DOHH2 (cell line): Measurements from ENCODE around the gene KCNQ1OT1.

Experiments
- H3F3A ChIP-seq: fragments of 200-600 bp; sonication (generic), shearing (Covaris generic); 2 replicates; pipeline ENCODE4 v1.6.0; 2016; ENCODE audit warnings: antibody characterized with exemption, mild to moderate bottlenecking; ENCODE audit not compliant: control insufficient read depth, insufficient read depth
- H3K27ac ChIP-seq: fragments of 200-600 bp; sonication (generic); 2 replicates; pipeline ENCODE4 v1.5.1; 2014; ENCODE audit warnings: low read depth, mild to moderate bottlenecking, low read length, moderate library complexity
- H3K27me3 ChIP-seq: fragments of 200-600 bp; sonication (generic); 2 replicates; pipeline ENCODE4 v1.6.1; 2014; ENCODE audit warnings: mild to moderate bottlenecking, low read length, mixed read lengths; ENCODE audit not compliant: control insufficient read depth
- H3K36me3 ChIP-seq: fragments of 200-600 bp; sonication (generic); 2 replicates; pipeline ENCODE4 v1.6.1; 2014; ENCODE audit warnings: mild to moderate bottlenecking, low read length, moderate library complexity, mixed read lengths; ENCODE audit not compliant: control insufficient read depth
- H3K4me1 ChIP-seq: fragments of 200-600 bp; sonication (generic); 2 replicates; pipeline ENCODE4 v1.6.1; 2014; ENCODE audit warnings: mild to moderate bottlenecking, low read length, mixed read lengths; ENCODE audit not compliant: control insufficient read depth
- H3K4me2 ChIP-seq: fragments of 200-600 bp; sonication (generic); 2 replicates; pipeline ENCODE4 v1.6.0; 2014; ENCODE audit warnings: mild to moderate bottlenecking, low read length, moderate library complexity
- H3K4me3 ChIP-seq: fragments of 200-600 bp; sonication (generic); 2 replicates; pipeline ENCODE4 v1.5.1; 2014; ENCODE audit warnings: mild to moderate bottlenecking, low read length, mixed read lengths
- H3K79me2 ChIP-seq: fragments of 200-600 bp; sonication (generic); 2 replicates; pipeline ENCODE4 v1.6.1; 2014; ENCODE audit warnings: mild to moderate bottlenecking, low read length, mixed read lengths; ENCODE audit not compliant: control insufficient read depth
- H3K9me2 ChIP-seq: fragments of 200-600 bp; sonication (generic); replicated peaks from 2 replicates; pipeline ENCODE4 v1.6.1; 2014; ENCODE audit warnings: mild to moderate bottlenecking, low read length, mixed read lengths; ENCODE audit not compliant: control insufficient read depth
- H3K9me3 ChIP-seq: fragments of 200-600 bp; sonication (generic); 2 replicates; pipeline ENCODE4 v1.6.1; 2014; ENCODE audit warnings: antibody characterized with exemption, low read length, mixed read lengths; ENCODE audit not compliant: control insufficient read depth, insufficient read depth
- H4K20me1 ChIP-seq: fragments of 200-600 bp; sonication (generic); 2 replicates; pipeline ENCODE4 v1.6.0; 2014; ENCODE audit warnings: low read depth, mild to moderate bottlenecking, antibody characterized with exemption, low read length, moderate library complexity; ENCODE audit not compliant: control insufficient read depth, insufficient read depth
- EZH2phosphoT487 ChIP-seq: fragments of 200-600 bp; sonication (generic); IDR thresholded peaks from 2 replicates; pipeline ENCODE4 v1.6.1; 2017; ENCODE audit warnings: borderline replicate concordance, mild to moderate bottlenecking, antibody characterized with exemption, low read length, moderate library complexity, mixed read lengths
- TF ChIP-seq, protein P1 (sequence below): fragments of 200-600 bp; sonication (generic); IDR thresholded peaks from one replicate; pipeline ENCODE4 v1.5.1; 2014; ENCODE audit warnings: antibody characterized with exemption, mild to moderate bottlenecking, low read depth, low read length; ENCODE audit not compliant: poor library complexity, severe bottlenecking

KCNQ1OT1 gene

DNA sequence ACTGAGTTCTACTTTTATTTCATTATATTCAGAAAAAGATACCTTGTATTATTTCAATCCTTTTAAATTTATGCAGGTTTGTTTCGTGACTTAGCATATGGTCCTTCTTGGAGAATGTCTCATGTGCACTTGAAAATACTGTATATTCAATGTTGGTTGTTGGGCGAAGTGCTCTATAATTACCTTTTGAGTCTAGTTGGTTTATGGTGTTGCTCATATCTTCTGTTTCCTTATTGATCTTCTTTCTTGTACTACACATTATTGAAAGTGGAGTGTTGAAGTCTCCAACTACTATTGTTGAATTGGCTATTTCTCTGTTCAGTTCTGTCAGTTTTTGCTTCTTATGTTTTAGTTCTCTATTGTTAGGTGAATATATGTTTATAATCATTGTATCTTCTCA lies 90.4 kb downstream of the KCNQ1OT1 start:
- TF ChIP-seq EZH2phosphoT487: no peak
- TF ChIP-seq, protein P1, sequence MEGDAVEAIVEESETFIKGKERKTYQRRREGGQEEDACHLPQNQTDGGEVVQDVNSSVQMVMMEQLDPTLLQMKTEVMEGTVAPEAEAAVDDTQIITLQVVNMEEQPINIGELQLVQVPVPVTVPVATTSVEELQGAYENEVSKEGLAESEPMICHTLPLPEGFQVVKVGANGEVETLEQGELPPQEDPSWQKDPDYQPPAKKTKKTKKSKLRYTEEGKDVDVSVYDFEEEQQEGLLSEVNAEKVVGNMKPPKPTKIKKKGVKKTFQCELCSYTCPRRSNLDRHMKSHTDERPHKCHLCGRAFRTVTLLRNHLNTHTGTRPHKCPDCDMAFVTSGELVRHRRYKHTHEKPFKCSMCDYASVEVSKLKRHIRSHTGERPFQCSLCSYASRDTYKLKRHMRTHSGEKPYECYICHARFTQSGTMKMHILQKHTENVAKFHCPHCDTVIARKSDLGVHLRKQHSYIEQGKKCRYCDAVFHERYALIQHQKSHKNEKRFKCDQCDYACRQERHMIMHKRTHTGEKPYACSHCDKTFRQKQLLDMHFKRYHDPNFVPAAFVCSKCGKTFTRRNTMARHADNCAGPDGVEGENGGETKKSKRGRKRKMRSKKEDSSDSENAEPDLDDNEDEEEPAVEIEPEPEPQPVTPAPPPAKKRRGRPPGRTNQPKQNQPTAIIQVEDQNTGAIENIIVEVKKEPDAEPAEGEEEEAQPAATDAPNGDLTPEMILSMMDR: no peak
- Histone ChIP-seq H3F3A (no peaks in the 10 kb centered on the region), H3K4me3 (no peak overlapping the region), H3K4me2 (no peak overlapping the region), H3K36me3 (no peaks in the 10 kb centered on the region), H3K9me3 (no peaks in the 10 kb centered on the region), H3K27ac (no peak overlapping the region), H3K4me1 (no peaks in the 10 kb centered on the region), H4K20me1 (no peaks in the 10 kb centered on the region), H3K79me2 (no peaks in the 10 kb centered on the region), H3K9me2 (no peaks in the 10 kb centered on the region), H3K27me3 (peaks cover 16% of the 10 kb centered on the region)

DNA sequence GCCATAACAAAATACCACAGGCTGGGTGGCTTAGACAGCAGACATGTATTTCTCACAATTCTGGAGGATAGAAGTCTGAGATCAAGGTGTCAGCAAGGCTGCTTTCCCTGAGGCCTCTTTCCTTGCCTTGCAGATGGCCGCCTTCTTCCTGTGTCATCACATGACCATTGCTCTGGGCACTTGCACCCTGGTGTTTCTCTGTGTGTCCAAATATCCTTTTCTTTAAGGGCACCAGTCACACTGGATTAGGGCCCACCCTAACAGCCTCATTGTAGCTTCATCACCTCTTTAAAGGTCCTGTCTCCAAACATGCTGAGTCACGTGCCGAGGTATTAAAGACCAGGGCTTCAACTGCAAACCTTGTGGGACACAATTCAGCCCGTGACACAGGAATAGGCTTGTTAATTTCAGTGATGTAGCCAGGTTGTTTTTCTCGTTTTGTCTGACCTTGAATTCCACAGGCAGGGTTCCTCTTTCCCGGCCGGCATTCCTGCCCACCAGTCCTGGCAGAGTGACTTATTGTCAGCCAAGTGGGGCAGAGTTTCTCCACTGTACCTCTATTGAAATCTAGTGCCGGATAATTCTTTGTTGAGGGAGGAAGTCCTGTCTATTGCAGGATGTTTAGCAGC lies 100.1 kb downstream of the KCNQ1OT1 start:
- no peak overlapping the region for H3K4me3 ChIP-seq
- H3K4me2 ChIP-seq: no peak overlapping the region
- H3K9me2 ChIP-seq: no peaks in the 10 kb centered on the region
- H3K79me2 ChIP-seq: no peaks in the 10 kb centered on the region
- H3K9me3 ChIP-seq: no peaks in the 10 kb centered on the region
- H3K27me3 ChIP-seq: peaks cover 6% of the 10 kb centered on the region
- H4K20me1 ChIP-seq: no peaks in the 10 kb centered on the region
- H3F3A ChIP-seq: no peaks in the 10 kb centered on the region
- no peaks in the 10 kb centered on the region for H3K36me3 ChIP-seq
- TF ChIP-seq, protein P1: no peak
- TF ChIP-seq EZH2phosphoT487: no peak
- H3K27ac ChIP-seq: no peak overlapping the region
- no peaks in the 10 kb centered on the region for H3K4me1 ChIP-seq

DNA sequence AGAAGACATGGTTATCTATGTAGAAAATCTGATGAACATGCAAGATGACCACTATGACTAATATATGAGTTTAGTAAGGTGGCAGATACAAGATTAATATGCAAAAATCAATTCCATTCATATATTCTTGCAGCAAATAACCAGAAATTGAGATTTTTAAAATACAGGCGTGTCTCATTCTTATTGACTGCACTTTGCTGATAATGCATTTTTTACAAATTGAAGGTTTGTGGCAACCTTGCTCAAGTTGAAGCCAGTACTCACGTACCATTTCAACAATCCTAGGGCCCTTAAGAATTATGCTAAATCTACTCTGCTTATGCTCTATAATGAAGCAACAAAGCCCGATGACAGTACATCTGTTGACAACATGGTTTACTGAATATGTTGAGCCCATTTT lies 104.6 kb downstream of the KCNQ1OT1 start:
- H3K27ac ChIP-seq: no peak overlapping the region
- no peaks in the 10 kb centered on the region for H3K9me3 ChIP-seq
- no peaks in the 10 kb centered on the region for H3K9me2 ChIP-seq
- no peaks in the 10 kb centered on the region for H3K79me2 ChIP-seq
- H3K27me3 ChIP-seq: peaks cover 6% of the 10 kb centered on the region
- H3F3A ChIP-seq: no peaks in the 10 kb centered on the region
- no peak overlapping the region for H3K4me3 ChIP-seq
- TF ChIP-seq, protein P1: no peak
- TF ChIP-seq EZH2phosphoT487: no peak
- H3K4me1 ChIP-seq: no peaks in the 10 kb centered on the region
- no peaks in the 10 kb centered on the region for H4K20me1 ChIP-seq
- no peak overlapping the region for H3K4me2 ChIP-seq
- H3K36me3 ChIP-seq: no peaks in the 10 kb centered on the region
